Activated T-cell treated with anti-CD3 and anti-CD28 coated beads, Interleukin-2, amount 50 U/mL, for 48 hours (primary cell): ENCODE measurements around the gene XRCC5.
"Not testable (repeated sequence)": the region's sequence is repeated elsewhere in the genome, so short reads cannot be mapped to it uniquely, and the experiment has no call there.

Experiments used
- DNase-seq, 2 experiments: peaks; one replicate each; pipeline ENCODE4 v3.0.0-alpha.2; 2020

Gene XRCC5

DNA sequence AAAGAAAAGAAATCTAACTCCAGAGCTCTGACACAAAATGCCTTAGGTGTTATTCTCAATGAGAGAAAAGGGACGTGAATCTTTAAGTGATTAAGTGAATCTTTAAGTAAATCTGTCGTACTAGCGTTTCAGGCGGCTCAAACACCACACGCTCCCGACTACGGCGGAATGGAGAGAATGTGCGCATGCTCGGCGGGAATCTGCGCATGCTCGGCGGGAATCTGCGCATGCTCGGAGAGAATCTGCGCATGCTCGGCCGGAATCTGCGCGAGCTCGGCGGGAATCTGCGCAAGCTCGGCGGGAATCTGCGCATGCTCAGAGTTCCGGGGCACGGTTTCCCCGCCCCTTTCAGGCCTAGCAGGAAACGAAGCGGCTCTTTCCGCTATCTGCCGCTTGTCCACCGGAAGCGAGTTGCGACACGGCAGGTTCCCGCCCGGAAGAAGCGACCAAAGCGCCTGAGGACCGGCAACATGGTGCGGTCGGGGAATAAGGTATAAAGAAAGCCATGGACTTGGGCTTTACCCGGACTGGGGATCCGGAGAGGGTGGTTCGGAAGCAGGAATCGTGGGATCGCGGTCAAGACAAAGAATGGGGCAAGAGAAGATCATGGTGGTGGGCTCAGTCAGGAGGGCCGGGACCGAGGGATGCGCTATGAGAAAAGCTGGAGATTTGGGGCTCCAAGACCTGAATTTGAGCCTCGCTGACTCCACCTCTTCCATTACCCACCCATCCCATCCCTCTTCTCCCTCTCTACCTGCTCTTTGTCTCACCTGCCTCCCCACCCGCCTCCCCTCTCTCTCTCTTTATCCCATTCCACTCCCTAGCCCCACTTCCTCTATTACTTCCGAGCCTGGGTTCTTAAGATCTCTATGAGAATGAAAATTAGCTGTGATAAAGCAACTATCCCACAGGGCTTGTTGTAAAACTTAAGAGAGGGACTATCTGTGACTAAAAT is at the start of gene XRCC5:
XRCC5 (plus strand) TSS at position 382 of the 955 bp plus-strand sequence; CDS start at position 471, 89 bp downstream.
- DNase-seq: peak; percentile 97 to 99

DNA sequence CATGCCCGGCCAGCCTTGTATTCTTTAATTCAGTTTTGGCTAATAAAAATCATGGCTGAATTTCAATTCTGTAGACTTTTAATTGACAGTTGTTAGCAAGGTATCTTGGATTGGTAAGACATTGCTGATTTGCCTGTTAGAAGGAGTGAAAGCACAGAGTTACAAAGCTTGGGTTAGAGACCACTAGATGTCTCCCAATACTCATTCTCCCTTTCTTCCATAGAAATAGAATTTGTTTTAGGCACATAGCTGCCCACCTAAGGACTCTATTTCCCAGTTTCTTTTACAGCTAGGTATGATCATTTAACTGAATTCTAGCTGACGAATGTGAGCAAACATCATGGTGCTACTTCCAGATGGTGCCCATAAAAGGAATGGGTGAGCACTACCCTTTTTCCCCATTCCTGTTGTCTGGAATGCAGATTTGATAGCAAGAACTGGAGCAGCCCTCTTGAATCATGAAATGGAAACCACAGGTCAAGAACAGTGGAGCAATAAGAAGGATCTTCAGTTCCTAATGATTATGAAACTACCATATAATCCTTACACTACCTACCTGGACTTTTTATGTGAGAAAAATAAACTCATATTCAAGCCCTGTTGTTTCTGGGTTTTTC is 45.0 kb upstream of the XRCC5 start:
- DNase-seq: no peak

DNA sequence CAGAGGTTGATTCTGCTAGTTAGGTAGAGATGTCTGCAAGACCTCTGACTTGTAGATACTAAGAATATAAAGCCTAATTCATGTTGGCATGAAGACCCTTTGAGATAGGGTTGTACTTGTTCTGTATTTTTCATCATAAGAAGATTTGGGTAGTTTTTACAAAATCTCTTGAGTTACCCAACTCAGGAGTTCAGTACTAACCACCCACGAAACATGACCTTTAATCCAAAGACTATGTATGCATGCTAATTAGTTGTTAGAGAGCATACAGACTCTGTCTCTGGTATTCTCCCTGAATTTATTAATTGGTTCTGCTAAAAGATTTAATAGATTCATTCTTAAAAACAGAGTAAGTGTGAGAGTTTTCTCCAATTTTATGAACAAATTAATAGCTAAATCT is 44.5 kb upstream of the XRCC5 start:
- no peak for DNase-seq

DNA sequence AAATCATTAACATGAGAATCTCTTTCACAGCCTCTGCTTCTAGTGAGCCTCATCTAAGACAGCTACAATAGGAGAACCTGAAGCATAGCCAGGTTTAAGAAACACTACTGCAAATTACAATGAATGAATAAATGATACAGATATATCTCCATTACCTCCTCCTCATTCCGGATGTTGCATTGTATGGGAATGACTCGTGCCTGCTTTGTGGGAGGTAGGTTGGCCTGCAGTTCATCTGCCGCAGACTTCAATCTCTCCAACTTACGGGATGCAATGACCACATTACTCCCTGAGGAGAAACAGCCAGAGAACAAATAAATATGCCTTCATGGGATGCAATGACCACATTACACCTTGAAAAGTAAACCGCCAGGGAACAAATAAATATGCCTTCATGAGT is 42.9 kb upstream of the XRCC5 start:
- no peak for DNase-seq

DNA sequence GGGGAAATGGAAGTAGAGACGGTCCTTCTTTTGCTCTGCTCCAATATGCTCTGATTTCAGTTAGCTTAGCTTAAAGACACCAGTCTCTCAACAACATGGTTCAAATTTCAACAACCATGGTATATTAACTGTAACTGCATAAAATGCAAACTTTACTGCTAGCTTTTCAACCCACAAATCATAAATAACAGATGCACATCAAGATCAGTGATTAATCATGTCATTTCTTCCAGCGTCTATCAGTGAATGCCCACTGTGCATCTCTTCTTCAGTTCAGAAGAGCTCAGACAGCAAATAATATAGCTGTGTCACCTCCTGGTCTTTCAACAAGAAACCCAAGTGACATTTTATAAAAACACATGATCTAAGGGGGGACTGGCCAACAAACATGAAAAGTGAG is 40.1 kb upstream of the XRCC5 start:
- DNase-seq: no peak

DNA sequence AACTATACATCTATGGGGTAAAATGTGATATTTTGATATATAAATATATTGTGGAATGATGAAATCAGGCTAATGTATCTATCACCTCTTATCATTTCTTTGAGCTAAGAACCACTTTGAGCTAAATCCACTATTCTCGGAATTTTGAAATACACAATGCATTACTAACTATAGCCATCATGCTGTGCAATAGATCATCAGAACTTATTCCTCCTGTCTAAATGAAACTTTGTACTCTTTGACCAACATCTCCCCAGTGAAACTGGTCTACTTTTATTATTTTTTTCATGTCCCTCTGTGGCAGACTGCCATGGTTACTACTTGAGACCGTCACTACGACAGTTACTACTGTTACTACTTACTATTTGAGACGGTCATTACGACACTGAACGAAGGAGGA is 39.0 kb upstream of the XRCC5 start:
- no peak for DNase-seq

DNA sequence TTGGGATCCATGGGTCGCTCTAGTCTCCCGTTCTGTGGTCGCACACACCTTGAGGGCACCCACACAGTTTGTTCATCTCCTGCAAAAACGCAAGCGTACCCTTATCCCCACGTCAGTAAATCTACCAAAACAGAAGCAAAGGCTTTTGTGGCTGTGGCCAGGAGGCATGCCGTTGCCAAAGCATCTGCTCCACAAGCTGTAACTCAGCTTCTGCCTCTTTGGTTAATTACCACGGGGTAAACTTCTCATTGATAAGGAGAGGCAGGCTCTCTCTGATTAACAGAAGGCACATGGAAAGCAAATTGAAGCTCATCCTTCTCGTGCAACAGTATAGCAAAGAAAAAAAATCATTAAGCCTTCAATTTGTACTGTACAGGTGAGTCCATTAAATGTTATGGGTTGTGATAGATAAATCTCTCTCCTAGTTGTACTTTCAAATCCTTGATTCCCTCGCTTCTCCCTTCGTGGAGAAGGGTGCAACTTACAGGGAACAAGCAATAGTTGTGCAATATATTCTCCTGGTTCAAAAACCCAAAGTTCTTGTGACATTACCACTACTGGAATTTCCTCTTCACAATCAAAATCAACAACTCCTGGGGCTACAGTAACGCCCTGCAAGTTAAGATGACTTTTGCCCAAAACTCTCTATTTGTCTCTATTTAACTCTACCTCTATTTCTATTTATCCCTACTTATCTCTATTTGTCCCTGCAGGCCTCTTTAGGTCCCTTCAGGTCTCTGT is 37.9 kb upstream of the XRCC5 start:
- no peak for DNase-seq

DNA sequence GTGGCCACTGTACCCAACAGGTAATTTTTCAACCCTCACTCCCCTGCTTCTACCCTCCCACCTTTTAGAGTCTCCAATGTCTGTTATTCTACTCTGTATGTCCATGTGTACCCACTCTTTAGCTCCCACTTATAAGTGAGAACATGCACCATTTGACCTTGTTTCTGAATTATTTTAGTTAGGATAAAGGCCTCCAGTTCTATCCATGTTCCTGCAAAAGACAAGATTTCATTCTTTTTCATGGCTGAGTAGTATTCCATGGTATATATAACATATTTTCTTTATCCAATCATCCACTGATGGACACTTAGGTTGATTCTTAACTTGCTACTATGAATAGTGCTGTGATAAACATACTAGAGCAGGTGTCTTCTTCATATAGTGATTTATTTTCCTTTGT is 36.7 kb upstream of the XRCC5 start:
- no peak for DNase-seq

DNA sequence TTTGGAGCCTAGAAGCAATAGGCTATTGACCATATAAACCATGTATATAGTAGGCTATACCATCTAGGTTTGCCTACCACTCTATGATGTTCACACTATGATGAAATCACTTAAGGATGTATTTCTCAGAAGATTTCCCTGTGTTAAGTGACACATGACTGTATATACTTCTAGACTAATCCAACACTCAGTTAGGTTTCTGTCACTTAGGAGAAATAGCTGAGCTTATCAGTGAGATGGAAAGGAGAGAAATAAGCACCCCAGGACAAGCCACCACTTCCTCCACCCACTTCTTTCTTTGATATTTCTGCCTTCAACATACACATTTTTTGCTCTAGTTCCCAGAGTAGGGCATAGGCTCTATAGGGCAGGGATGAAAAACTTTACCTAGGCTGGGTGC is 35.4 kb upstream of the XRCC5 start:
- no peak for DNase-seq

DNA sequence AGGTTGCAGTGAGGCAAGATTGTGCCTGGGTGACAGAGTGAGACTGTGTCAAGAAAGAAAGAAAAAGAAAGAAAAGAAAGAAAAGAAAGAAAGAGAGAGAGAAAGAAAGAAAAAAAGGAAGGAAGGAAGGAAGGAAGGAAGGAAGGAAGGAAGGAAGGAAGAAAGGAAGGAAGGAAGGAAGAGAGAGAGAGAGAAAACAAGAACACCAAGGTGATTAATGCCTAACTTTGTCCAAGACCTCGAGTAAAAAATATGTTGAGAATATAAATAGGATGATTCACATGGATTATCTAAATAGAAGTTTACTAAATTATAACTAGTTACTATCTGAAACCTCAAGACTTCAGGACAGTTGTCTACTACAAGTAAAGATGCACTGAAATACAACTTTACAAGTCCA is 34.8 kb upstream of the XRCC5 start:
- DNase-seq: no peak

DNA sequence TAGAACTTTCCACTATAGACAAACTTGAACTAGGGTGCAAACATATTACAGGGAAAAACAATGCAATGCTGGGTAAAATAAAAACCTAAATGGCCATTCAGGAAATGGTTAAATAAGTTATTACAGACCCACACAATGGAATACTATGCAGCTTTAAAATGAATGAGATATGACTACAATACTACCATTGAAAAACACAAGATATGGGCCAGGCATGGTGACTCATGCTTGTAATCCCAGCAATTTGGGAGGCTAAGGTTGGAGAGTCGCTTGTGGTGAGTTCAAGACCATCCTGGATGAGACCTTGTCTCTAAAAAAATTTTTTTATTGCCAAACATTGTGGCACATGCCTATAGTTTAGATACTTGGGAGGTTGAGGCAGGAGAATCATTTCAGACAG is 34.4 kb upstream of the XRCC5 start:
- DNase-seq: no peak

DNA sequence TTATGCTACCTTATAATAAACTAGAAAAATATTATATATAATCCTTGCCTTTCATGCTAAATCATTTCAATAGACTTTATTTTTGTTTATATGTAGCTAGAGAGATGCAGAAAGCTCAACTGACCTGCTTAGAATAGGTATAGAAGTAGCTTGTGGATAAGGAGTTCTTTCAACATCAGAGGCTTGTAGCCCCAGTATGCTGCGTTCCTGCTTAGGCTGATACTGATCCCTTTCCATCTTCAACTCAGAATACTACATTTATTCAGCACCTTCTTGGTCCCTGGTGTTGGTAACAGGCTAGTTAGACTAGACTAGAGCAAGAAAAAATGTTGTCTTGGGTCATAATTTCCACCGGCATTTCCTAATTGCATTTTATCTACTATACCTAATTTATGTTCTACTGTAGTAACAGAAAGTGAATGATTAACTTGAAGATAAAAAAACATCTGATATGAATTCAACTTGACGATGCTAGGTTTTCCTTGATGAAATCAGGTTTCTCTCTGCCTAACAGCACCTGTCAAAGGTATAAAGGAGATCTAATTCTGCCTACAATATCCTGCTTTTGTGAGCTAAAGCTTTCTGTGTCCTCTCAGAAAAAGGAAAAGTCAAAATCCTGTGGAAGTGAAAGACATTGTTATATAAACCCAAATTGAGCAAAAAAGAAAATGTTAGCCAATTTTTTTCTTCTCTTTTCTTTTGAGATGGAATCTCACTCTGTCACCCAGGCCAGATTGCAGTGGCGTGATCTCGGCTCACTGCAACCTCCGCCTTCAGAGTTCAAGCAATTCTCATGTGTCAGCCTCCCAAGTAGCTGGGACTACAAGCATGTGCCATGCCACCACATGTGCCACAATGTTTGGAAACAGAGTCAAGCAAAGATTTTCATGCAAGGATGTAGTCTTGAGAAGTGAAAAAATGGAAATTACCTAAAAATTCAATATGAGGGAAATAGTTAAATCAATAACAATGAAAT is 33.4 kb upstream of the XRCC5 start:
- DNase-seq: no peak

DNA sequence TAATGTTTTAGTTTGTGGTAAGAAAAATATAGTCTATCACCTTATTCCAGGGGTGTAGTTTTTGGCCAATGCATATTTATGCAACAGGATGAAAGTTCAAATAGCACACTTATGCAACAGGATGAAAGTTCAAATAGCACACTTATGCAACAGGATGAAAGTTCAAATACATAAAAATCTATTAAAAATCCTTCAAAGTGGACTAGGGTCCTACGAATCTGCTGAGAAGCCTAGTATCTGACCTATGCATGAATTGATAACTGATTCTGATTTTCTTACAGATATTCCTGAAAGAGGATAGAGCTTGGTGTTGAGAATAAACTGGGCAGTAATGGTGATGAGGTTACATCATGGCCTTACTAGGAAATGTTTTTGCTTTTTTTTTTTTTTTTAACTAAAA is 30.4 kb upstream of the XRCC5 start:
- DNase-seq: no peak

DNA sequence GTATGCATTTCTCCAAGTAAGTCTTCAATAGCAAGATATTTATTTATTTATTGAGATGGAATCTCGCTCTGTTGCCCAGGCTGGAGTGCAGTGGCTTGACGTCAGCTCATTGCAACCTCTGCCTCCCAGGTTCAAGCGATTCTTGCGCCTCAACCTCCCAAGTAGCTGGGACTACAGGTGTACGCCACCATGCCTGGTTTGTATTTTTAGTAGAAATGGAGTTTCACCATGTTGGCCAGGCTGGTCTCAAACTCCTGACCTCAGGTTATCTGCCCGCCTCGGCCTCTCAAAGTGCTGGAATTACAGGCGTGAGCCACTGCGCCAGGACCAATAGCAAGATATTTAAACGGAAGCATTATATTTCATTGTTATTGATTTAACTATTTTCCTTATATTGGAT is 29.1 kb upstream of the XRCC5 start:
- not testable (repeated sequence) for DNase-seq

DNA sequence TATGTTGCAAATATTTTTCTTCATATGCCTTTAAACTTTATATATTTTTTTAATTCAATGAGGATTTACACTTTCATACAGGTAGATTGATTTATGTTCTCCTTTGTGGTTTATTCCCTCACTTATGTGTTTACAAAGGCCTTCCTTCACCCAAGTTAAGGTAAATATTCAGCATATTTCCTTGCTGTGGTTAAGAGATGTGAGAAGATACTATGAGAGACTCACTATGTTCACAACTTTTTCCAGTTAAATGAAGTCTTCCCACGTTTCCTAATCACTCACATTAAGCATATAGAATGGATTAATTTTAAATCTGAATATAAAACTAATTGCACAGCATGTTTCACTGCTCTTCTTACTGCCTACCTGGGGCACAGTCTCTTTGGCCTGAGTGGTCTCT is 28.1 kb upstream of the XRCC5 start:
- DNase-seq: no peak

DNA sequence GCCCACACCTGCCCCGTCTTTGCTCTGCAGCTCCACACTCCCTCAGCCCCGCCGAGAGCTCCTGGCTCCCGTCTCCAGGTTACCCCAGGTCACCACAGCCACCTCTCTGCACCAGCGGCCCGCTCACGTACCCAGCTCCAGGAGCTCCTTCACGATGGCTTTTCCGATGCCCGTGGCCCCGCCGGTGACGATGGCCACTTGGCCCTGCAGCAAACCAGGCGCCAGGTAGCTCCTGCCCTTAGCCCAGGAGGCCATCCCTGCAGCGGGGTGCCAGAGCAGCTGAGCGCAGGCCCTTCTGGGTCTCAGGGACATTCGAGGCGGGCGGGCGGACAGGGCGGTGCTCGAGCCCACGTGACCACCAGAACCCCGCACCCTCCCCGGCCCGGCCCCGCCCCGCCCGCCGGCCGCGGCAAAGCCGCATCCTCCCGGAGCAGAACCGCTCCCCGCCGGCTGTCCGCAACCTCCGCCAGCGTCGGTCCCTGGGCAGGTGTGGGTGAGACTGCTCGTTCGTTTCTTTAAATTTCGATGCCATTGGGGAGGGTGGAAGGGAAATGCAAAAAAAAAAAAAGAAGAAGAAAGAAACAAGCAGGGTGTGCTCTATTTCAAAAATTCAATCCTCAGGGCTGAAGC is 27.5 kb upstream of the XRCC5 start, which contains the start of the genes PECR and TMEM169:
PECR (minus strand) TSS at position 323 of the 630 bp plus-strand sequence; CDS start at position 255, 68 bp downstream.
TMEM169 (plus strand) TSS at position 433 of the 630 bp plus-strand sequence. CDS start 14,045 bp downstream, outside the sequence.
- peak; percentile 84 to 86 for DNase-seq

DNA sequence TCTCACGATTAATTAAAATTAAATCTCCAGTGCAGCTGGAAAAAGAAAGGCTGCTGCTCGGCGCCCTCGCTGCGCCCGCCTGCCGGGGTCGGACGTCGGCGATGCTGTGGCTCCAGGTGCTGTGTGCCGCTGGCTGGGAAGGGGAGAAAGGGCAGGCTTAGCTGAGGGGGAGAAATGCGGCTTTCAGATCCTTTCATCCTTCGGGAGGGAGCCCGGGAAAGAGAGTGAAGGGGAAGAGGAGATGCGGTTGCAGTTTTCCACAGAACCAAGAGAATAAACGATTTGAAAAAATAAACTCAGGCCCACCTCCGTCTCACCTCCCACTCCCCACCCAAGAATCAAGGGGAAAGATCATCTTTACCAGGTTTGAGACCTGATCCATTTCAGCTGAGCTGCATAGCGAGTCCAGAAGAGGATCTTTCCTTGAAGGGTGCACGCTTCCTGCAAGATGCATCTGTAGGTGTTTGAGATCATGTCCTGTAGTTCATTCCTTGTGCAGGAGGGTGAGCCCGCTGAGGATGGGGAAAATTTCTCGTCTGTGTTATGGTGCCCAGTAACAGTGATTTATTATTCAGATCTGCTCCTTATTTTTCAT is 26.9 kb upstream of the XRCC5 start:
- DNase-seq: peak; percentile 27 to 42

DNA sequence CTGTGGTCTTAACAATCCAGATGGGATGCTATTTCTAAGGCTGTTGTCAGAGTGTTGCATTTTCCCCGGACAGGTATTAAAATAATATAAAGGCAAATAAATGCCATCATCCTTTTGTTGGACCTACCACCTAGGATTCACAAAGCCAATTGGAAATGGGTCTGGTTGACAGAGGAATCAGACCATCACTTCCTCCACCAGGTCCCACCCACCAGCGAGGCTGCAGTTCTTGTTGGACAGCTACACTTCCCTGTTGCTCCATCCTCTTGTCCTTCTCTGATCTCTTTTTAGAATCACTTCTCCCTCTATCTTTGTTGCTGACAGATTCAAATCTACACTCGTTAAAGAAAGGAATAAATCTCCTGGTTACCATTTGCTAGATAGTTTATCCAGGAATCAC is 26.3 kb upstream of the XRCC5 start:
- DNase-seq: no peak

DNA sequence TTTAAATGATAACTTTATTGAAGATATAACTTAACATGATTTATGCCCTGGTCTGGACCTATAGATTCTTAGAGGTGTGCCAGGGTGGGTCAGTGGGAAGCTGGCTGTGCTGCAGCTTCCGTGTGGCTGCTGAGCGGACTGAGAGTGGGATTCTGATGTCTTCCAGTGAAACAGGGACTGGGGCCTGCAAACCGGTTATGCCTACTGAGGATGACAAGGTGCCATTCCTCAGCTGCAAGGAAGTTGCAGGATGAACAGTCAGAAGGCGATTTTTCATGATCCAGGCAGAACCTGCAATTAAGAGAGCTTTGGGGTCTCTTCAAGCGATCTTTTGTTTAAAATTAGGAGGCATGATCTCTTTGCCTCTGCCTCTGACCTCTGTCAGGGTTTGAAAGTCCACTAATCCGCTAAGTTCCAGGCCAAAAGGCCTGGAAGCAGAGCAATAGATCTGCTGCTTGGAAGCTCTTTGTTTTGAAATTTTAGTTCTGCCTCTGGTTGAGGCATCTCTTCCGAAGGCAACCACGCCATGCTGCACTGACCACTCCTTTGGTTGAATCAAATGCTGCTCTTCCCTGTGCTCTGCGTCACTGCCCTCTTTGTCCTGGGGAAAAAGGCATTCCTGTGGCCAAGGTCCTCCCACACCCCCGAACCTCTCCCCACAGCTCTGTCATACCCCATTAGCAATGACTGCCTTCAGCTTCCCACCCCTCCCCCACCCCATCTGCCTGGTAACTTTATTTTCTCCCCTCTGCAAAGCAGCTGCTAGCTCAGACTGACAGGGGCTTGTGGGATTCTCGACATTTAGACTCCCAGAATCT is 25.5 kb upstream of the XRCC5 start:
- DNase-seq: no peak

DNA sequence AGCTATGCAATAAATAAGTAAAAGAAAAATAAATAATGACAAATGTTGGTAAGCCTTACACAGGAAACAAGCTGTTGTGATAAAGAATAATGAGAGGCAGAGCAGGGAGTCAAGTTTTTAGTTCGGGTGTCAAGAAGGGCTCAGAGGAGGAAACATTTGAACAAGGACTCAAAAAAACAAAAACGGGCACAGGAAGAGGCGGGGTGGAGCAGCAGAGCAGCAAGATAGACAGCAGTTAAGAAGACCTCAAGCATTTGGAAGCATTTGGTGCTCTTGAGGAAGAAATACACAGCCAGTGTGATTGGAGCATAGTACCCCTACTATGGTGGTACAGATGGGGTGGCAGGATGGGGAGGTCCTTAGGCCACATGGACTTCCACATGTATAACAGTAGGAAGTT is 24.6 kb upstream of the XRCC5 start:
- DNase-seq: peak; percentile 38 to 41
